KG1 (cell line): ENCODE data around the gene HNRNPUL1.

Source experiments
- DNase-seq: peaks from one replicate; lab custom pipeline; 2025; lab: John Stamatoyannopoulos, UW

The HNRNPUL1 gene

DNA sequence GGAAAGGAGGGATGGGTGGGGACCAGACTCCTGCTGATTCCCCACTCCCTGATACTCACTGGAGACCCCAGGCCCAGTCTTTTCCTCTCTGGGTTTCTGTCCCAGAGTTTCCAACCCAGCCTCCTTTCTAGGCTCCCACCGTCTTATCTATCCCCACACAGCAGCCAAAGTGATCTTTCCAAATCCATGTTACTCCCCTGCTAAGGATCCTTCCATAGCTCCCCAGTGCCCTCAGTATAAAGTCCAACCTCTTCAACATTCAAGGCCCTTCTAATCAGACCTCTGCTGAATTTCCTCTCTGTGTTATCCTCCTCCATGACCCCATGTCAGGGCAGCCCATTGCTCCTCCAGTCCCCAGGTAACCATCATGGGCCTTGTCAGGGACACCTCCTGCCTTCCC, 90.9 kb downstream of the HNRNPUL1 start:
- DNase-seq: no peak

DNA sequence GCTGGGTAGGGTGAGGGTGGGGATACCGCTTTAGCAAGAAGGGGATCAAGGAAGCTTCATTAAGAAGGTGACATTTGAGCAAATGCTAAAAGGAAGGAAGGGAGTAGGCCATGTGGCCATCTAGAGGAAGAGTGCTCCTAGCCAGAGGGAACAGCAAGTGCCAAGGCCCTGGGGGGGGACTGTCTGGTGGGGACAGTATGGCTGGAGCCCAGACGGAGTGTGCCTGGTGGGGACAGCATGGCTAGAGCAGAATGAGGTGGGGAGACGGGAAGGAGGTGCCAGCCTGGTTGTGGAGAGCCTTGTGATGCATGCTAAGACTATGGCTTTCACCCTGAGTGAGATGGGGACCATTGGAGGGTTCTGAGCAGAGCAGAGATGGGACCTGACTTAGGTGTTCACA, 91.6 kb downstream of the HNRNPUL1 start:
- DNase-seq: no peak

DNA sequence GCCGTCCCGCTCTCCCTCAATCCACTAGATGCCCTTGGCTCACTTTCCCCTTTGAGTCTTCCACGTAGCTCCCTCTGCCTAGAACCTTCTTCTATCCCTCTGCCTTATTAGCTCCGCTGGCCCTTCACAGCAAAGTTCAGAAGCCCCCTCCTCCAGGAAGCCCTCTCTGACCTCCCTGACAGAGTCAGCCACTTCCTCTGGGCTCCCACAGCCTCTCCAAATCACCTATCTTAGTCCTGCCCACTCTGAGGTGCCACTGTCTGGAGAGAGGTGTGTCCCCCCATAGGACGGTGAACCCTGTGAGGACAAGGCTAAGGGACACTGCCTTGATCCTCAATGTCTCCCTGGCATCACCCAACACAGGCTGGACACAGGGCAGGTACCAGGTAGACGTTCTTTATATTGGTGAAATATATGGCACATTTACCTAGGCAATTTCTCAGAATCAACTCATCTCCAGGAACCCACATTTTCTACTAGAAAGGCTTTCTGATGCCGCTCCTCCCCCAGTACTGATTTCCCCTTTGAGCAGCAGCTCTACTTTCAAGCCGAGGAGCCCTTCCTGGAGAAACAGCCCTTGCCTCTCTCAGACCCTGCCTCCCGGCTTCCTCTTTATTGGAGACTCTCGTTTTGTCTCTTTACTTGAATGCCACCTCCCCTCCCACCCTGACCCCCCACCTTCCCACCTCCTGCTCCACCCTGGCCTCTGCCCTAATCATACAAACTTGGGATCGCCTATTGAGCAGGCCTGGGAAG, 93.0 kb downstream of the HNRNPUL1 start:
- no peak for DNase-seq
